NB4 (cell line): ENCODE data around the gene ACACB.

Experiments
- CTCF ChIP-seq: IDR thresholded peaks from one replicate; pipeline ENCODE4 v1.5.1; 2012; ENCODE audit warnings: low read depth, low read length
- MYC ChIP-seq: IDR thresholded peaks from 2 replicates; pipeline ENCODE4 v1.6.1; 2011; ENCODE audit warnings: low read depth, low read length
- POLR2A ChIP-seq: IDR thresholded peaks from 2 replicates; pipeline ENCODE4 v1.6.1; 2011; ENCODE audit warnings: mild to moderate bottlenecking; ENCODE audit not compliant: insufficient read length; ENCODE audit errors: extremely low read depth
- TF ChIP-seq, protein P1 (sequence below): IDR thresholded peaks from 2 replicates; pipeline ENCODE4 v1.6.1; 2011; ENCODE audit warnings: low read depth, low read length

DNA sequence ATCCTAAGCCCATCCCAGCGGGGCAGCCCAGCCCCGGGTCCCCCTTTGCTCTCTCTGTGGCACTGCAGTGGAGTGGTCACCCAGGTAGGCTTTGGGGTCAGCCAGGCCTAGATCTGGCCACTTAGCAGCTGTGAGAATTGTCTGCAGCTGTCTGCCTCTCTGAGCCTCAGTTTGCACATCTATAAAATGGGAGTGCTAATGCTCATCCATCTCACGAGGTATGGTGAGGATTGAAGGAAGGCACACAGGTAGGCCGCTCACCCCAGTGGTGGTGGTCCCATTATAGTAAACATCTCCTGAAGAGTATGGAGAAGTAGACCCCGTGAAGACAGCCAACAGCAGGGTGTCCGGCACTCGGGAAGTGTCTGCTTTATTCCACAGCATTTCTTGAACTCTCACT lies 183.5 kb downstream of the ACACB start:
- TF ChIP-seq CTCF (no peak), POLR2A (no peak), MYC (no peak)
- TF ChIP-seq, protein P1, sequence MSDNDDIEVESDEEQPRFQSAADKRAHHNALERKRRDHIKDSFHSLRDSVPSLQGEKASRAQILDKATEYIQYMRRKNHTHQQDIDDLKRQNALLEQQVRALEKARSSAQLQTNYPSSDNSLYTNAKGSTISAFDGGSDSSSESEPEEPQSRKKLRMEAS = no peak
